Stimulated activated effector memory CD8-positive, alpha-beta T cell treated with anti-CD3 and anti-CD28 coated beads, Interleukin-12 subunit alpha, Interleukin-12 subunit beta, amount 100 ng/mL, for 72 hours (primary cell): ENCODE results near the gene DQX1.

ENCODE experiments used
- ATAC-seq: fragments of 150-1000 bp; cut with Tn5 transposase; 2 replicates; pipeline ENCODE4 v1.10.0; 2021
- DNase-seq, 2 donors: peaks; one replicate each; pipeline ENCODE4 v3.0.0; 2021 to 2022; ENCODE audit warnings: low spot score in 2 of 2
- H3K27ac Mint-ChIP-seq: one replicate; pipeline ENCODE4 v1.8.0; 2022; ENCODE audit warnings: mild to moderate bottlenecking, mixed read lengths
- H3K36me3 Mint-ChIP-seq: one replicate; pipeline ENCODE4 v1.8.0; 2022; ENCODE audit warnings: mild to moderate bottlenecking, mixed read lengths
- H3K4me1 Mint-ChIP-seq: one replicate; pipeline ENCODE4 v1.8.0; 2022; ENCODE audit warnings: mixed read lengths
- H3K4me3 Mint-ChIP-seq: one replicate; pipeline ENCODE4 v1.8.0; 2022; ENCODE audit warnings: mild to moderate bottlenecking, mixed read lengths
- H3K9me3 Mint-ChIP-seq: one replicate; pipeline ENCODE4 v1.8.0; 2022; ENCODE audit warnings: mixed read lengths

DQX1 gene

DNA sequence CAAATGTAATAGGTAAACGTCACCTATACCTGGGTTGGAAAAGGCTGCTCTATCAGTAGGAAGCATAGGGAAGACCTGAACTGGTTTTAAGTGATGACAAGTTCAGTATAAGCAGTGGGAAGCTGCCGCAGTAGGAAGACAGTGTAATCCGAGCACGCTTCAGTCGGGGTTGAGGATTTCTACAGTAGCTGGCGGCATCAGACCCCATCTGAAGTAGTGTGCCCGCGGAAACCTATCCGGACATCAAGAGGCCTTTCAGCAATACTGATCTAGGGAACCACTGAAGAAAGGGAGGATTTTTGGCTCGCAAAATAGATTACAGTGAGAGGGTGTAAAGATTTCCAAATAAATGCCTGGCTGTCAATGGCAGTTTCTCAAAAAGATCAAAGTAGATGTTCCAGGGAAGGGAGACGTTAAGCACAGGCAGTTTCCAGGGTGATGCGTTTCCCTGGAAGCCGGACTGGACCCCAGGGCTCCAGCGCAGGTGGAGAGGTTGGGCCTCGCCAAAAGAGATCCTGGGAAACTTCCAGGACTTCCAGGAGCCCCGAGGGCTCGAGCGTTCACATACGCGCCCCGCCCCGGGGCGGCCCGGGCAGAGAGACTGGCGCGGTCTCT is 22.4 kb upstream of the DQX1 start:
- Mint-ChIP-seq H3K4me3 (peak overlapping the region; percentile 65), H3K9me3 (no peaks in the 10 kb centered on the region), H3K36me3 (peaks cover under 1% of the 10 kb centered on the region), H3K4me1 (peaks cover 23% of the 10 kb centered on the region), H3K27ac (no peak overlapping the region)
- no peak for ATAC-seq
- no peak for DNase-seq

DNA sequence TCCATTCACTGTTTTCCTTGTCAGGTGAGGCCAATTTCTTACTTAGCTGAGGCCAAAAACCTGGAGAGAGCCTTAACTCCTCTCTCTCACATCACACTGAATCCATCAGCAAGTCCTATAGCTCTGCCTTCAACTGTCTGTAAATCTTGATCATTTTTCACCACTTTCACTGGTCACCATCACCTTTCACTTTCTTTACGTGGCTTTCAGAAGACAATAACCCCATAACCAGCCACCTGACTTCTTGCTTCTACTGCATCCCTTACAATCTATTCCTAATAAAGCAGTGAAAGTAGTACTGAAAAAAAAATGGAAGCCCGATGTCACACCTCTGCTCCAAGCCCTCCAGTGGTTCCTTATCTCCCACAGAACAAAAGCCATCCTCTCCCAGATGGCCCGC is 20.0 kb upstream of the DQX1 start:
- H3K4me1 Mint-ChIP-seq = peaks cover 13% of the 10 kb centered on the region
- H3K4me3 Mint-ChIP-seq = no peak overlapping the region
- no peak for DNase-seq
- no peak for ATAC-seq
- H3K27ac Mint-ChIP-seq = peak overlapping the region; percentile 8
- no peaks in the 10 kb centered on the region for H3K9me3 Mint-ChIP-seq
- H3K36me3 Mint-ChIP-seq = no peaks in the 10 kb centered on the region

DNA sequence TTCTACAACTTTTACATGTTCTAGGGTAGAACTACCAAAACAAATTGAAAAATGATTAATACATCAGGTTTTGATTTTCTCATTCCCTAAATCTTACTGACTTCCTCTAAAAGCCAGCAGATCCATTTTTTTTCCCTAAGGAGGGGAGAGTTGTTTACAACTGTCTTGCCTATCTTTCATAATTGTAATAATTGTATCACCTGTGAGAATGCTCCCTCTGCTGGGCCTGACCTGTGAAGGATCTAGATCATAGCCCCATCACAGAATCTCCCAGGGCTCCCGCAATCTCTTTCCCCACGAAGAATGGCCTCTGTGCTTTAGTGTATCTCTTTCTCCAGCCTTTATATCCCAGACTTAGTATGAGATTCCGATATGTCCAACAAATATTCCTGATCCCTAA is 18.6 kb upstream of the DQX1 start:
- Mint-ChIP-seq H3K27ac (no peak overlapping the region), H3K4me3 (no peak overlapping the region), H3K36me3 (no peaks in the 10 kb centered on the region), H3K9me3 (no peaks in the 10 kb centered on the region), H3K4me1 (peaks cover 8% of the 10 kb centered on the region)
- DNase-seq = no peak
- no peak for ATAC-seq

- Mint-ChIP-seq H3K27ac (no peak overlapping the region), H3K4me3 (no peak overlapping the region), H3K4me1 (peaks cover under 1% of the 10 kb centered on the region), H3K36me3 (no peaks in the 10 kb centered on the region), H3K9me3 (no peaks in the 10 kb centered on the region)
- ATAC-seq = no peak
- no peak for DNase-seq
Observed at GRCh38 chr2:74542978-74543377, 16.9 kb upstream of the DQX1 start.

DNA sequence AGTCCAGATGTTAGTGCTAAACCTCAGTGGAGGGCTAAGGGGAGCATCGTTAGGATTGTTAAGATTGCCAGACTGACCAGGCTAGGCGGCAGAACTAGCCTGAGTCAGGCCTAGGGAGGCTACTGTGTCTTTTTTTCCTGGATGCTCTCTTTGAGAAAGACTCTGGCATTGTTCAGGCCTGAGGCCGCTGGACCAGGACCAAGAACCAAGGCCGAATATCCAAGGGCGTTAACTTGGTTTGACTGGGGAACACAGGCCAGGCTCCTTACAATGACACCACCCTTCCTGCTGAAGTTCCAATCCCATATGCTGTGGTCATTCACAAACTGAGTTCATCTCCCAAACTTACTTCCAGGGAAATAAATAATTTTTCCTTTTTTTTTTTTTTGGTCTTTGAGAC is 14.3 kb upstream of the DQX1 start:
- H3K9me3 Mint-ChIP-seq = no peaks in the 10 kb centered on the region
- no peak for DNase-seq
- no peaks in the 10 kb centered on the region for H3K36me3 Mint-ChIP-seq
- no peak overlapping the region for H3K27ac Mint-ChIP-seq
- H3K4me1 Mint-ChIP-seq = no peaks in the 10 kb centered on the region
- no peak for ATAC-seq
- no peak overlapping the region for H3K4me3 Mint-ChIP-seq

- ATAC-seq = no peak
- no peak for DNase-seq
- Mint-ChIP-seq H3K9me3 (no peaks in the 10 kb centered on the region), H3K27ac (no peak overlapping the region), H3K4me1 (no peaks in the 10 kb centered on the region), H3K4me3 (no peak overlapping the region), H3K36me3 (no peaks in the 10 kb centered on the region)
Observed at GRCh38 chr2:74538881-74539339, 12.9 kb upstream of the DQX1 start.

GRCh38 chr2:74537140-74537539 is 11.1 kb upstream of the DQX1 start:
- DNase-seq (no peak), ATAC-seq (no peak)
- Mint-ChIP-seq H3K9me3 (no peaks in the 10 kb centered on the region), H3K4me3 (no peak overlapping the region), H3K27ac (no peak overlapping the region), H3K4me1 (peaks cover 4% of the 10 kb centered on the region), H3K36me3 (peaks cover 18% of the 10 kb centered on the region)

- Mint-ChIP-seq H3K9me3 (no peaks in the 10 kb centered on the region), H3K36me3 (peaks cover 25% of the 10 kb centered on the region), H3K27ac (no peak overlapping the region), H3K4me3 (no peak overlapping the region), H3K4me1 (peaks cover 12% of the 10 kb centered on the region)
- DNase-seq = no peak
- ATAC-seq = no peak
Observed at GRCh38 chr2:74536166-74536950, 10.3 kb upstream of the DQX1 start.

GRCh38 chr2:74535440-74535965 is 9.5 kb upstream of the DQX1 start:
- Mint-ChIP-seq H3K36me3 (peaks cover 34% of the 10 kb centered on the region), H3K27ac (no peak overlapping the region), H3K4me1 (peaks cover 20% of the 10 kb centered on the region), H3K9me3 (no peaks in the 10 kb centered on the region), H3K4me3 (no peak overlapping the region)
- no peak for DNase-seq
- ATAC-seq = no peak

GRCh38 chr2:74534411-74534810 is 8.4 kb upstream of the DQX1 start:
- Mint-ChIP-seq H3K4me3 (no peak overlapping the region), H3K36me3 (peaks cover 42% of the 10 kb centered on the region), H3K27ac (no peak overlapping the region), H3K9me3 (no peaks in the 10 kb centered on the region), H3K4me1 (peaks cover 20% of the 10 kb centered on the region)
- no peak for DNase-seq
- no peak for ATAC-seq

DNA sequence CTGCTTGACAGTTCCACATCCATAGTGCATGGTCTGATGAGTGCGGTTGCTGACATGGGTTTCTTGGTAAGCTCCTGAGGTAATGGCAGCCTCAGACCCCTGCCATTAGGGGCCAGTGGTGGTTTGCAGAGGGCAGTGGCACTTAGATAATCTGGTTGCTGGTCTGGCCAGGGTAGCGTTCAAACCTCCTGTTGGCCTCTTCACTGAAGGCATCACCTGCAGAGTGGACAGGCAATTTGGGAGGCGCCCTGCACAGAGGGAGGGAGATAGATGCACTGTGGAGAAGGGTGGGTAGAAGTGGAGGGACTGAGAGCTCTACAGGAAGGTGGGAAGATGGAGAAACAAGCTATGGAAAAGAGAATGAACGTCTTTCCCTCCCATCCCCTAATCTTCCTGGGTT is 7.4 kb upstream of the DQX1 start:
- Mint-ChIP-seq H3K36me3 (peaks cover 51% of the 10 kb centered on the region), H3K27ac (no peak overlapping the region), H3K4me3 (no peak overlapping the region), H3K9me3 (no peaks in the 10 kb centered on the region), H3K4me1 (peaks cover 26% of the 10 kb centered on the region)
- DNase-seq = no peak
- ATAC-seq = no peak

DNA sequence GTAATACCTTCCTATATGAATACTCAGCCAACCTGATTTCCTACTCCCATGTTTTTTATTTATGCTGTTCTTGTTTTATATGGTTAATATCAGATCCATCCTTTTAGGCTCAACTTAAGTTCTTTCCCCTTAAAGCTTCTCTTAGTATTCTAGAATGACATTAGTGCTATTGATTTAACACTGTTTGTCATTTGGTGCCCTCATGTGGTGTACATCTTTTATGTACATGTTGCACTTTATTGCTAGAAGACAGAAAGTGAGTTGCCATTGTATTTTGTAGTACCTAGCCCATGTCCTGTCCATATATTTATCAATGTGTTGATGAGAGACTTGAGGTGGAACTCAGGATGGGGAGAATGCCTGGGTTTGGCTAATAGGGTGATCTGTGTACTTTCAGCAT is 6.2 kb upstream of the DQX1 start:
- no peak for ATAC-seq
- no peak for DNase-seq
- Mint-ChIP-seq H3K9me3 (no peaks in the 10 kb centered on the region), H3K4me1 (peaks cover 38% of the 10 kb centered on the region), H3K4me3 (peak overlapping the region; percentile 98), H3K36me3 (peaks cover 64% of the 10 kb centered on the region), H3K27ac (peak overlapping the region; percentile 32)

GRCh38 chr2:74531666-74532065 is 5.6 kb upstream of the DQX1 start:
- peak overlapping the region; percentile 96 for H3K27ac Mint-ChIP-seq
- no peaks in the 10 kb centered on the region for H3K9me3 Mint-ChIP-seq
- peak overlapping the region; percentile 98 for H3K4me3 Mint-ChIP-seq
- H3K4me1 Mint-ChIP-seq = peaks cover 42% of the 10 kb centered on the region
- H3K36me3 Mint-ChIP-seq = peaks cover 69% of the 10 kb centered on the region
- DNase-seq (no peak), ATAC-seq (no peak)

DNA sequence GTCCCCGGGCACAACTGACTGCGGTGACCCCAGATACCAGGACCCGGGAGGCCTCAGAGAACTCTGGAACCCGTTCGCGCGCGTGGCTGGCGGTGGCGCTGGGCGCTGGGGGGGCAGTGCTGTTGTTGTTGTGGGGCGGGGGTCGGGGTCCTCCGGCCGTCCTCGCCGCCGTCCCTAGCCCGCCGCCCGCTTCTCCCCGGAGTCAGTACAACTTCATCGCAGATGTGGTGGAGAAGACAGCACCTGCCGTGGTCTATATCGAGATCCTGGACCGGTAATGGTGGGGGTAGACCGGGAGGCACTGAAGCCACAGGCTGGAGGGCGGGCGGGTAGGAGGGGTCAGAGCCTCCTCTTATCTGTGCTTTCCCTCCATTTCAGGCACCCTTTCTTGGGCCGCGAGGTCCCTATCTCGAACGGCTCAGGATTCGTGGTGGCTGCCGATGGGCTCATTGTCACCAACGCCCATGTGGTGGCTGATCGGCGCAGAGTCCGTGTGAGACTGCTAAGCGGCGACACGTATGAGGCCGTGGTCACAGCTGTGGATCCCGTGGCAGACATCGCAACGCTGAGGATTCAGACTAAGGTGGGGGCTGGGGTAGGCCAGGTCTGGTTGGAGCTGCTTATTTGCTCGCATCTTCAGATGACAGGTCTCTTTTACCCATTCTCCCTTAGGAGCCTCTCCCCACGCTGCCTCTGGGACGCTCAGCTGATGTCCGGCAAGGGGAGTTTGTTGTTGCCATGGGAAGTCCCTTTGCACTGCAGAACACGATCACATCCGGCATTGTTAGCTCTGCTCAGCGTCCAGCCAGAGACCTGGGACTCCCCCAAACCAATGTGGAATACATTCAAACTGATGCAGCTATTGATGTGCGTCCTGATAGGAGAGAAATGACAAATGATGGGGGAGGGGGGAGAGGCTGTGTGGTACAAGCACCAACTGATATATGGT is 4.5 kb upstream of the DQX1 start:
- H3K36me3 Mint-ChIP-seq = peaks cover 79% of the 10 kb centered on the region
- no peaks in the 10 kb centered on the region for H3K9me3 Mint-ChIP-seq
- DNase-seq (peak; percentile 40 to 82), ATAC-seq (peak; percentile 55)
- peak overlapping the region; percentile 98 for H3K4me3 Mint-ChIP-seq
- peak overlapping the region; percentile 96 for H3K27ac Mint-ChIP-seq
- H3K4me1 Mint-ChIP-seq = peaks cover 48% of the 10 kb centered on the region
